GM12878 (cell line): Measurements from ENCODE around the gene PEAR1. TPM values are rescaled to one million over a fixed set of nuclear protein-coding genes. Genes with fewer than 3 reads are reported as not detected.

Source experiments
- ATAC-seq: fragments of 200-7000 bp; cut with Tn5 transposase; 3 replicates; pipeline ENCODE4 v1.9.1; 2020; ENCODE audit warnings: mild to moderate bottlenecking, moderate library complexity
- BruUV-seq: library from RNA; stranded (reverse); fragments of 400-500 nt; replicated peaks from 2 replicates; lab custom pipeline; 2021; lab: Mats Ljungman, UMichigan
- CTCF ChIA-PET: fragments of 300-600 bp; sonication (Branson Sonifier 250); formaldehyde crosslinking; extraction: SDS; loops from one replicate; lab custom pipeline; 2021; ENCODE audit warnings: inconsistent platforms; lab: Yijun Ruan, JAX
- POLR2A ChIA-PET: fragments of 350-600 bp; formaldehyde crosslinking; extraction: SDS; loops from one replicate; lab custom pipeline; 2021; ENCODE audit warnings: inconsistent platforms; lab: Charles Lee
- RAD21 ChIA-PET: fragments of 300-600 bp; sonication (Branson Sonifier 250); formaldehyde crosslinking; loops from one replicate; lab custom pipeline; 2023; ENCODE audit warnings: antibody characterized with exemption; ENCODE audit not compliant: unreplicated experiment; lab: Charles Lee
- SMC1A ChIA-PET: fragments of 300-600 bp; sonication (Branson Sonifier 250); formaldehyde crosslinking; loops from one replicate; lab custom pipeline; 2023; ENCODE audit not compliant: unreplicated experiment, uncharacterized antibody; lab: Charles Lee
- DNase-seq: peaks from one replicate; pipeline ENCODE4 v3.0.0-alpha.2; 2011; ENCODE audit warnings: low read depth, low spot score
- FAIRE-seq: peaks from 3 replicates; lab custom pipeline; 2011; peaks lifted over from hg19 to GRCh38; lab: Jason Lieb, UNC
- H2AFZ ChIP-seq: 2 replicates; pipeline ENCODE4 v1.6.0; 2011; ENCODE audit warnings: low read depth, low read length, control low read depth; ENCODE audit not compliant: control insufficient read depth
- H3K27ac ChIP-seq: 2 replicates; pipeline ENCODE4 v1.5.1; 2011; ENCODE audit warnings: control low read depth; ENCODE audit not compliant: control insufficient read depth, insufficient read depth
- H3K27me3 ChIP-seq, 2 experiments: replicated peaks in 1 of 2; 2 replicates each; pipeline versions ENCODE4 v1.6.0 to v1.6.1; 2011; ENCODE audit warnings: low read length in 1 of 2; ENCODE audit not compliant: control insufficient read depth in 2 of 2, insufficient read depth in 2 of 2
- H3K36me3 ChIP-seq, 2 experiments: 2 replicates each; pipeline ENCODE4 v1.5.1; 2011; ENCODE audit warnings: low read length in 1 of 2; ENCODE audit not compliant: control insufficient read depth in 2 of 2, insufficient read depth in 2 of 2
- H3K4me1 ChIP-seq: 2 replicates; pipeline ENCODE4 v1.6.1; 2011; ENCODE audit warnings: mild to moderate bottlenecking, low read length, moderate library complexity, mixed read lengths; ENCODE audit not compliant: control insufficient read depth, insufficient read depth
- H3K4me2 ChIP-seq: 2 replicates; pipeline ENCODE4 v1.6.0; 2011; ENCODE audit warnings: control low read depth; ENCODE audit not compliant: control insufficient read depth, insufficient read depth
- H3K4me3 ChIP-seq: fragments of 200-600 bp; sonication (generic); 2 replicates; pipeline ENCODE4 v1.5.1; 2016
- H3K79me2 ChIP-seq: 2 replicates; pipeline ENCODE4 v1.6.0; 2011; ENCODE audit warnings: low read length; ENCODE audit not compliant: control insufficient read depth, insufficient read depth
- H3K9ac ChIP-seq: 2 replicates; pipeline ENCODE4 v1.8.0; 2011; ENCODE audit warnings: low read length, control low read depth, mixed read lengths; ENCODE audit not compliant: control insufficient read depth, insufficient read depth
- H3K9me3 ChIP-seq: replicated peaks from 3 replicates; pipeline ENCODE4 v1.5.1; 2011; ENCODE audit warnings: mild to moderate bottlenecking, low read length; ENCODE audit not compliant: control insufficient read depth, insufficient read depth
- H4K20me1 ChIP-seq: 2 replicates; pipeline ENCODE4 v1.6.0; 2011; ENCODE audit not compliant: control insufficient read depth, insufficient read depth
- BMI1 ChIP-seq: fragments of 450-650 bp; IDR thresholded peaks from 2 replicates; pipeline ENCODE4 v1.6.1; 2016; ENCODE audit warnings: mild to moderate bottlenecking, moderate library complexity, borderline replicate concordance
- CREM ChIP-seq: IDR thresholded peaks from 2 replicates; pipeline ENCODE4 v1.6.1; 2014; ENCODE audit warnings: antibody characterized with exemption, low read depth
- E4F1 ChIP-seq: fragments of 450-650 bp; IDR thresholded peaks from 2 replicates; pipeline ENCODE4 v1.6.1; 2018; ENCODE audit warnings: borderline replicate concordance, mild to moderate bottlenecking; ENCODE audit not compliant: partially characterized antibody
- EGR1 ChIP-seq, 2 experiments: IDR thresholded peaks; 1 replicate in 1 of 2; 2 replicates in 1 of 2; pipeline ENCODE4 v1.6.1; 2011 to 2012; ENCODE audit warnings: low read depth in 2 of 2, low read length in 2 of 2, borderline replicate concordance in 1 of 2, mild to moderate bottlenecking in 1 of 2, moderate library complexity in 1 of 2
- HDAC6 ChIP-seq: fragments of 200-600 bp; sonication (generic); IDR thresholded peaks from one replicate; pipeline ENCODE4 v1.8.0; 2017; ENCODE audit warnings: antibody characterized with exemption; ENCODE audit not compliant: unreplicated experiment
- NFIC ChIP-seq: IDR thresholded peaks from 2 replicates; pipeline ENCODE4 v1.6.1; 2012; ENCODE audit warnings: low read depth, mild to moderate bottlenecking, inconsistent platforms, low read length, moderate library complexity
- NRF1 ChIP-seq: conservative IDR thresholded peaks from 2 replicates; pipeline ENCODE4 v1.6.1; 2011; ENCODE audit warnings: mild to moderate bottlenecking, low read depth, low read length, improper control_type of control experiment
- PAX5 ChIP-seq: IDR thresholded peaks from 2 replicates; pipeline ENCODE4 v1.6.1; 2011; ENCODE audit warnings: low read depth, low read length, borderline replicate concordance
- RB1 ChIP-seq: fragments of 450-650 bp; formaldehyde crosslinking; IDR thresholded peaks from 2 replicates; pipeline ENCODE4 v1.6.1; 2017; ENCODE audit warnings: mild to moderate bottlenecking, borderline replicate concordance
- RBBP5 ChIP-seq: fragments of 200-600 bp; sonication (generic); conservative IDR thresholded peaks from 2 replicates; pipeline ENCODE4 v1.6.1; 2016
- SMC3 ChIP-seq: IDR thresholded peaks from 2 replicates; pipeline ENCODE4 v1.6.1; 2011; ENCODE audit warnings: low read length, improper control_type of control experiment, borderline replicate concordance
- ZNF207 ChIP-seq: fragments of 450-650 bp; IDR thresholded peaks from 2 replicates; pipeline ENCODE4 v1.6.1; 2014; ENCODE audit warnings: antibody characterized with exemption, mild to moderate bottlenecking, borderline replicate concordance
- ZNF622 ChIP-seq: fragments of 450-650 bp; IDR thresholded peaks from 2 replicates; pipeline ENCODE4 v1.6.1; 2017; ENCODE audit warnings: mild to moderate bottlenecking, inconsistent platforms
- WGBS: methylation state at CpG from one replicate; pipeline ENCODE4 v1.1.6; 2016; ENCODE audit warnings: low lambda C conversion rate; ENCODE audit not compliant: insufficient replicate concordance, insufficient coverage; ENCODE audit errors: missing lambda C conversion rate; 5-methylcytosine and 5-hydroxymethylcytosine counted together
- in situ Hi-C: fragments of 300-500 bp; cut with MboI; formaldehyde crosslinking; loops from 9 replicates; pipeline ENCODE4 v1.14.3; 2018; ENCODE audit warnings: mixed read lengths
- intact Hi-C: fragments of 100-400 bp; cut with micrococcal nuclease; formaldehyde crosslinking; loops from one replicate; pipeline ENCODE4 v1.14.2; 2022; ENCODE audit not compliant: unreplicated experiment
- polyA plus RNA-seq, 11 experiments: library from polyadenylated mRNA; depleted of rRNA in 4 of 11; unstranded in 6 of 11; stranded (reverse) in 5 of 11; fragments of >200 nt; fragmentation: Nextera tagmentation in 4 of 11; fragmentation: Illumina TruSeq in 1 of 11; extraction: Ambion mirVana in 4 of 11; extraction: Trizol in 1 of 11; gene quantifications; 1 replicate in 1 of 11; 2 replicates in 10 of 11; pipeline versions ENCODE4 v1.2.1 to v1.2.3, GENCODE V29; 2011 to 2016; ENCODE audit warnings: inconsistent platforms in 2 of 11, missing spikeins in 2 of 11, low read depth in 1 of 11
- total RNA-seq, 4 experiments: library from RNA; depleted of rRNA in 3 of 4; stranded (reverse); fragments of >200 nt in 3 of 4; fragmentation: Illumina TruSeq in 1 of 4; extraction: Trizol in 1 of 4; gene quantifications; 2 replicates each; pipeline versions ENCODE4 v1.2.1 to v1.2.3, GENCODE V29; 2013 to 2021

Gene PEAR1
- total and polyA plus RNA-seq, 10 of the 15 experiments (the other 5 are each of a cell fraction or from before 2014, with no cell fraction given), result not detected

- no peak for TF ChIP-seq NRF1
- no peak for TF ChIP-seq HDAC6
- TF ChIP-seq RBBP5, result no peak
- TF ChIP-seq CREM, result no peak
Measured at GRCh38 chr1:156895455-156895812, 1.9 kb downstream of the PEAR1 start (continued).

DNA sequence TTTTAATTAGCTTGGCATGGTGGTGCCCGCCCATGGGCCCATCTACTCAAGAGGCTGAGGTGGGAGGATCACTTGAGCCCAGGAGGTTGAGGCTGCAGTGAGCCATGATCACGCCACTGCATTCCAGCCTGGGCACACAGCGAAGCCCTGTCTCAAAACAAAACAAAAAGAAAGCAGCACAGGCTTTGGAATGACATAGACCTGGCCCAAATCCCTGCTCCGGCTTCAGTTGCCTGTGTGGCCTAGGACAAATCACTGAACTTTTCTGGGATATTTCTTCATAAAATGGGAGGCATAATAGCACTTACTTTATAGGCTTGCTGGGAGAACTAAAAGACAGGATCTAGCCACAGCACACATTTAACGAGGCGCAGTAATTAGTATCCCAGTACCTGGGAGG is 2.4 kb downstream of the PEAR1 start:
- no peaks in the 10 kb centered on the region for H3K36me3 ChIP-seq
- no peak overlapping the region for H3K9ac ChIP-seq
- H3K4me1 ChIP-seq, result no peaks in the 10 kb centered on the region
- no peak overlapping the region for H3K4me3 ChIP-seq
- DNase-seq, result no peak
- SMC1A ChIA-PET, result no interaction called here
- no peaks in the 10 kb centered on the region for H3K79me2 ChIP-seq
- no peak overlapping the region for H3K4me2 ChIP-seq
- POLR2A ChIA-PET, result no interaction called here
- intact Hi-C loops (no loop called here), in situ Hi-C loops (no loop called here)
- no peak overlapping the region for H3K27ac ChIP-seq
- no peak for FAIRE-seq
- BruUV-seq, result no TSS peak
- 64% methylated on average over 6 of the region's 6 CpGs for WGBS
- no peak for ATAC-seq
- RAD21 ChIA-PET, result no interaction called here
- H3K9me3 ChIP-seq, result no peaks in the 10 kb centered on the region
- TF ChIP-seq ZNF622 (no peak), ZNF207 (no peak), EGR1 (IDR thresholded peaks at IDR 0.05; ENCODE audit: borderline replicate concordance in 1 of 2, low read depth in 2 of 2, low read length in 2 of 2) (no peak)
- H2AFZ ChIP-seq, result no peak overlapping the region
- CTCF ChIA-PET, result no interaction called here
- H3K27me3 ChIP-seq, result peaks cover 5 to 15% of the 10 kb centered on the region in 2 experiments
- no peaks in the 10 kb centered on the region for H4K20me1 ChIP-seq

GRCh38 chr1:156896490-156897033 is 3.0 kb downstream of the PEAR1 start:
- no peak overlapping the region for H3K4me3 ChIP-seq
- BruUV-seq, result no TSS peak
- H3K27ac ChIP-seq, result no peak overlapping the region
- CTCF ChIA-PET, result no interaction called here
- H4K20me1 ChIP-seq, result no peaks in the 10 kb centered on the region
- RAD21 ChIA-PET, result no interaction called here
- H3K79me2 ChIP-seq, result no peaks in the 10 kb centered on the region
- H3K4me1 ChIP-seq, result no peaks in the 10 kb centered on the region
- H3K27me3 ChIP-seq, result peaks cover 5 to 15% of the 10 kb centered on the region in 2 experiments
- 45% methylated on average over 16 of the region's 16 CpGs for WGBS
- in situ Hi-C loops, result no loop called here
- intact Hi-C loops, result no loop called here
- H3K9ac ChIP-seq, result no peak overlapping the region
- H3K4me2 ChIP-seq, result no peak overlapping the region
- SMC1A ChIA-PET, result interaction anchor here (1.1 kb wide), 1 partner anchor 128 kb away, joined by 3 read pairs; no protein-coding TSS in a partner anchor
- no peak for DNase-seq
- no peak for ATAC-seq
- no peaks in the 10 kb centered on the region for H3K9me3 ChIP-seq
- no peak for FAIRE-seq
- no peak overlapping the region for H2AFZ ChIP-seq
- POLR2A ChIA-PET, result no interaction called here
- no peaks in the 10 kb centered on the region for H3K36me3 ChIP-seq
- TF ChIP-seq E4F1, result no peak
- TF ChIP-seq NFIC, result no peak
- no peak for TF ChIP-seq PAX5
- TF ChIP-seq SMC3, result no peak
- TF ChIP-seq RB1, result no peak
- TF ChIP-seq BMI1, result no peak
